ENCODE measurements around the gene XPR1.

The XPR1 gene

DNA sequence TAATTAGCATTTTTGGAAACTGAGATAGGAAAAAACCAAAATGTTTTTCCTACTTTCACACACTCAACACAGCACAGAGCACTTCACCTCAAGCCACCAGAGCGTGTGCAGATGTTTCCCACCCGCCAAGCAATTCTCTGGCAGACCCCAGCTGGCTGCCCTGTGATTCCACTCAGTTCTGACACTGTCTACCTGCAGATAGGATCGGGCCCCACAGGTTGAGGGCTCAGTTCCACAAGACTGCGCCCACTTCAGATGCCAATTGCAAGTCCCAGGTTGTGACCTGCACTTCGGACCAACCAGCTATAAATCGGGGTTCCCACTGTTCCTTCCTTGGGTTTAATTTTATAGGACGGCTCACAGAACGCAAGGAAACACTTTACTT lies 290.8 kb downstream of the XPR1 start:
- no peak overlapping the region for H3K9ac ChIP-seq
- TF ChIP-seq, protein P1, sequence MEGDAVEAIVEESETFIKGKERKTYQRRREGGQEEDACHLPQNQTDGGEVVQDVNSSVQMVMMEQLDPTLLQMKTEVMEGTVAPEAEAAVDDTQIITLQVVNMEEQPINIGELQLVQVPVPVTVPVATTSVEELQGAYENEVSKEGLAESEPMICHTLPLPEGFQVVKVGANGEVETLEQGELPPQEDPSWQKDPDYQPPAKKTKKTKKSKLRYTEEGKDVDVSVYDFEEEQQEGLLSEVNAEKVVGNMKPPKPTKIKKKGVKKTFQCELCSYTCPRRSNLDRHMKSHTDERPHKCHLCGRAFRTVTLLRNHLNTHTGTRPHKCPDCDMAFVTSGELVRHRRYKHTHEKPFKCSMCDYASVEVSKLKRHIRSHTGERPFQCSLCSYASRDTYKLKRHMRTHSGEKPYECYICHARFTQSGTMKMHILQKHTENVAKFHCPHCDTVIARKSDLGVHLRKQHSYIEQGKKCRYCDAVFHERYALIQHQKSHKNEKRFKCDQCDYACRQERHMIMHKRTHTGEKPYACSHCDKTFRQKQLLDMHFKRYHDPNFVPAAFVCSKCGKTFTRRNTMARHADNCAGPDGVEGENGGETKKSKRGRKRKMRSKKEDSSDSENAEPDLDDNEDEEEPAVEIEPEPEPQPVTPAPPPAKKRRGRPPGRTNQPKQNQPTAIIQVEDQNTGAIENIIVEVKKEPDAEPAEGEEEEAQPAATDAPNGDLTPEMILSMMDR (IDR thresholded peaks at IDR 0.05) = no peak
- no peak overlapping the region for H3K4me3 ChIP-seq (ENCODE audit: low read depth, low read length)
- no peaks in the 10 kb centered on the region for H3K9me3 ChIP-seq (ENCODE audit: control insufficient read depth, low read length)
- no peak overlapping the region for H2AFZ ChIP-seq
- H3K36me3 ChIP-seq (ENCODE audit: control insufficient read depth, insufficient read depth, low read length) = no peaks in the 10 kb centered on the region
- H3K4me1 ChIP-seq = peaks cover 13% of the 10 kb centered on the region
- no peaks in the 10 kb centered on the region for H3K79me2 ChIP-seq
- no peaks in the 10 kb centered on the region for H3K27me3 ChIP-seq (ENCODE audit: control insufficient read depth, insufficient read depth, low read length)
- no peak overlapping the region for H3K27ac ChIP-seq
- H3K4me2 ChIP-seq (ENCODE audit: low read length) = no peak overlapping the region

DNA sequence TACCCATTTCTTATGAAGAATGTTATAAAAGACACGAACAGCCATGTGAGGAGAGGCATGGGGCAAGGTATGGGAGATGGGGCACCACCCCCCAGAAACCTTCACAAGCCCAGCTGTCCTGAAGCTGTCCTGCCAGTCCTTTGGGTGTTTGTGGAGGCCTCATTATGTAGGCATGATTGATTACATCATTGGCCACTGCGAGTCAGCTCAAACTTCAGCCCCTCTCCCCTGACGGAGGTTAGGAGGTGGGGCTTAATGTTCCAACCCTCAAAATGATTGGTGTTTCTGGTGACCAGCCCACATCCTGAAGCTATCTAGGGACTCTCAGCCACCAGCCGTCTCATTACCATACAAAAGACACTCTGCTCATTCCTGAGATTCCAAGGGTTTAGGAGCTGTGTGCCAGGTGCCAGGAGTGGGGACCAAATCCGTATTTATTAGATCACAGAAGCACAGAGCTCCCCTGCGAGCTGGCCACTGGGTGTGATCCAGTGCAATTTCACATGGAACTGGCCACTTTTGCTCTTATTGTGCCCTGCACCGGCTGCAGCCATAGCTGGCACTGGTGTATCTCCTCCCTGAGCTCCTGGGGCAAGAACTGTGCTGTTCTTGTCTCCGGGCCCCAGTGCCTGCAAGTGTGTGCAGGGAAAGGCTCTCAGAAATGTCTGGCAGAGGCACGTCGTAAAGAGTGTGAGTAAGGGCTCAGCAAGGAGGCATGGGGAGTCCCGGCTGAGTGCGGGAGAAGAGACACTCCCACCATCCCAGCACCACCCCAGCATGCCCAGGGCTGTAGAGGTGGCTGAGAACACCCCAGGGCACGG lies 291.4 kb downstream of the XPR1 start:
- H3K27ac ChIP-seq = no peak overlapping the region

DNA sequence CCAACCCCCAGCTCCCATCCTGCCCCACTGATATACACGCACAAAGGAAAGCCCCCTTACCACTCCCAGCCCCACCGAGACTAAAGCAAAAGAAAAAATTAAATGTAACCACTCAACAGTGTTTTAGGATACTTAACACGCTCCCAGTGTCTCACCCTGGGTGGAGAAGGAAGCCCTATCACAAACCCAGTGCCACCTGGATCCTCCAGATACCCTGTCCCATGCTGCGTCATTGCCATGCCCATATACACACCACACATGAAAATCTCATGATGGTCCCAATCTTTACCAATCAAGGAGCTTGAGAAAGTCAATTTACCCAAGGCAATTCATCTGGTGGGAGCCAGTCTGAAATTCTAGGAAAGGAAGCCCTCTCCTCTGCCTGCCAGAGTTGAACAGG lies 292.1 kb downstream of the XPR1 start:
- H3K4me2 ChIP-seq (ENCODE audit: low read length) = no peak overlapping the region
- no peaks in the 10 kb centered on the region for H3K27me3 ChIP-seq (ENCODE audit: control insufficient read depth, insufficient read depth, low read length)
- peaks cover 15% of the 10 kb centered on the region for H3K4me1 ChIP-seq
- TF ChIP-seq, protein P1 (IDR thresholded peaks at IDR 0.05) = no peak
- H3K27ac ChIP-seq = no peak overlapping the region
- H3K9me3 ChIP-seq (ENCODE audit: control insufficient read depth, low read length) = no peaks in the 10 kb centered on the region
- H3K79me2 ChIP-seq = no peaks in the 10 kb centered on the region
- H2AFZ ChIP-seq = no peak overlapping the region
- H3K9ac ChIP-seq = no peak overlapping the region
- no peaks in the 10 kb centered on the region for H3K36me3 ChIP-seq (ENCODE audit: control insufficient read depth, insufficient read depth, low read length)
- H3K4me3 ChIP-seq (ENCODE audit: low read depth, low read length) = no peak overlapping the region

More for the DNA sequence above, 291.4 kb downstream of the XPR1 start:
- Histone ChIP-seq H3K36me3 (ENCODE audit: control insufficient read depth, insufficient read depth, low read length) (no peaks in the 10 kb centered on the region), H3K79me2 (no peaks in the 10 kb centered on the region), H3K9me3 (ENCODE audit: control insufficient read depth, low read length) (no peaks in the 10 kb centered on the region), H2AFZ (no peak overlapping the region), H3K4me1 (peaks cover 15% of the 10 kb centered on the region), H3K4me2 (ENCODE audit: low read length) (no peak overlapping the region), H3K27me3 (ENCODE audit: control insufficient read depth, insufficient read depth, low read length) (no peaks in the 10 kb centered on the region), H3K4me3 (ENCODE audit: low read depth, low read length) (no peak overlapping the region), H3K9ac (no peak overlapping the region)
- TF ChIP-seq, protein P1 (IDR thresholded peaks at IDR 0.05) = no peak

DNA sequence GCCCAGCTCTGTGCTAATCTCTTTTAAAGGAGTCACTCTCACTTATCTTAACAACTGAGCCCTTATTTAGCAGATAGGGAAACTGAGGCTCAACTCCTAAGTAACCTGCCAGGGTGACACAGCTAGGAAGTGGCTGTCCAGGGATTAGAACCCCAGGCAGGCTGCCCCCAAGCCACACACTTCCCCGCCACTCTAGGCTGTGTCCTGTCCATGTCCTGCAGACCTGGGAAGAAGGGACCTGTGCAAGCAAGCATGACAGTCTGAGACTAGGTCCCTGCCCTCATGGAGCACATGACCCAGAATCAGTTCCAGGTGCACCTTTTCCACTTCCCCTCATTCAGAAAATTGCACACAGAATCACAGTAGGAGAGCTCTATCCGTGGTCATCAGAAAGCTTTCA lies 293.1 kb downstream of the XPR1 start:
- no peak overlapping the region for H3K9ac ChIP-seq
- H3K4me3 ChIP-seq (ENCODE audit: low read depth, low read length) = no peak overlapping the region
- no peak overlapping the region for H3K27ac ChIP-seq
- H3K36me3 ChIP-seq (ENCODE audit: control insufficient read depth, insufficient read depth, low read length) = no peaks in the 10 kb centered on the region
- no peak overlapping the region for H3K4me2 ChIP-seq (ENCODE audit: low read length)
- H3K79me2 ChIP-seq = no peaks in the 10 kb centered on the region
- no peak overlapping the region for H2AFZ ChIP-seq
- no peaks in the 10 kb centered on the region for H3K9me3 ChIP-seq (ENCODE audit: control insufficient read depth, low read length)
- peaks cover 15% of the 10 kb centered on the region for H3K4me1 ChIP-seq
- TF ChIP-seq, protein P1 (IDR thresholded peaks at IDR 0.05) = no peak
- no peaks in the 10 kb centered on the region for H3K27me3 ChIP-seq (ENCODE audit: control insufficient read depth, insufficient read depth, low read length)
